ENCODE measurements around the gene SLC44A4.

SLC44A4 gene

DNA sequence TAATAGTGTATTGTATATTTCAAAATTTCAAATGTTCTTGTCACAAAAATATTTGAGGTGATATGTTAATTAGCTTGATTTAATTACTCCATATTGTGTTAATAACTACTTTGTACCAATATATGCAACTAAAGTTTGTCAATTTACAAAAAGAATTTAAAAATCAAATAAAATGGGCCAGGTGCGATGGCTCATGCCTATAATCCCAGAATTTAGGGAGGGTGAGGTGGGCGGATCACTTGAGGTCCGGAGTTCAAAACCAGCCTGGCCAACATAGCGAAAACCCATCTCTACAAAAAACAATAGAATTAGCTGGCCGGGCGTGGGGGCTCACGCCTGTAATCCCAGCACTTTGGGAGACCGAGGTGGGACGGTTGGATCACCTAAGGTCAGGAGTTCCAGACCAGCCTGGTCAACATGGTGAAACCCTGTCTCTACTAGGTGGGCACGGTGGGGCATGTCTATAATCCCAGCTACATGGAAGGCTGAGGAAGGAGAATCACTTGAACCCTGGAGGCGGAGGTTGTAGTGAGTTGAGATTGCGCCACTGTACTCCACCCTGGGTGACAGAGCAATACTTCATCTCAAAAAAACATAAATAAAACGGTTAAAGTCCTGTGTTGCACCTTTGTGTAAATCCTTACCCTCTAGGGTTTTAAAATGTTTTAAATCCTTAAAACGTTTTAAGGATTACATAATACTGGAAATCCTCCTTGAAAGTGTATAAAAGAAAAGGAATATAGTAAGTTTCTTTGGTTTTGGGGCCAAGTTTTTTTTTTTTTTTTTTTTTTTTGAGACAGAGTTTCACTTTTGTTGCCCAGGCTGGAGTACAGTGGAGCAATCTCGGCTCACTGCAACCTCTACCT lies 47.2 kb downstream of the SLC44A4 start:
- Histone ChIP-seq H3K27me3 (ENCODE audit: insufficient read depth, low read depth) (no peaks in the 10 kb centered on the region), H2AFZ (ENCODE audit: low read depth) (no peak overlapping the region), H3K9ac (no peak overlapping the region), H3K4me2 (peak overlapping the region; percentile 91), H3K4me1 (ENCODE audit: low read depth, poor library complexity, severe bottlenecking) (peaks cover 20% of the 10 kb centered on the region), H3K36me3 (ENCODE audit: insufficient read depth) (peaks cover 12% of the 10 kb centered on the region; the same call in 1 of the 2 replicates), H3K79me2 (ENCODE audit: insufficient read depth, low read depth) (peaks cover 71% of the 10 kb centered on the region), H3K4me3 (IDR thresholded peaks at IDR 0.05; ENCODE audit: insufficient read depth, low read depth, low read length) (no peak overlapping the region), H3K27ac (no peak overlapping the region; the same call in 1 of the 2 replicates), H4K20me1 (ENCODE audit: insufficient read depth) (peaks cover 2% of the 10 kb centered on the region)
- TF ChIP-seq, protein P1, sequence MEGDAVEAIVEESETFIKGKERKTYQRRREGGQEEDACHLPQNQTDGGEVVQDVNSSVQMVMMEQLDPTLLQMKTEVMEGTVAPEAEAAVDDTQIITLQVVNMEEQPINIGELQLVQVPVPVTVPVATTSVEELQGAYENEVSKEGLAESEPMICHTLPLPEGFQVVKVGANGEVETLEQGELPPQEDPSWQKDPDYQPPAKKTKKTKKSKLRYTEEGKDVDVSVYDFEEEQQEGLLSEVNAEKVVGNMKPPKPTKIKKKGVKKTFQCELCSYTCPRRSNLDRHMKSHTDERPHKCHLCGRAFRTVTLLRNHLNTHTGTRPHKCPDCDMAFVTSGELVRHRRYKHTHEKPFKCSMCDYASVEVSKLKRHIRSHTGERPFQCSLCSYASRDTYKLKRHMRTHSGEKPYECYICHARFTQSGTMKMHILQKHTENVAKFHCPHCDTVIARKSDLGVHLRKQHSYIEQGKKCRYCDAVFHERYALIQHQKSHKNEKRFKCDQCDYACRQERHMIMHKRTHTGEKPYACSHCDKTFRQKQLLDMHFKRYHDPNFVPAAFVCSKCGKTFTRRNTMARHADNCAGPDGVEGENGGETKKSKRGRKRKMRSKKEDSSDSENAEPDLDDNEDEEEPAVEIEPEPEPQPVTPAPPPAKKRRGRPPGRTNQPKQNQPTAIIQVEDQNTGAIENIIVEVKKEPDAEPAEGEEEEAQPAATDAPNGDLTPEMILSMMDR (conservative IDR thresholded peaks at IDR 0.05; ENCODE audit: low read depth, low read length): no peak

DNA sequence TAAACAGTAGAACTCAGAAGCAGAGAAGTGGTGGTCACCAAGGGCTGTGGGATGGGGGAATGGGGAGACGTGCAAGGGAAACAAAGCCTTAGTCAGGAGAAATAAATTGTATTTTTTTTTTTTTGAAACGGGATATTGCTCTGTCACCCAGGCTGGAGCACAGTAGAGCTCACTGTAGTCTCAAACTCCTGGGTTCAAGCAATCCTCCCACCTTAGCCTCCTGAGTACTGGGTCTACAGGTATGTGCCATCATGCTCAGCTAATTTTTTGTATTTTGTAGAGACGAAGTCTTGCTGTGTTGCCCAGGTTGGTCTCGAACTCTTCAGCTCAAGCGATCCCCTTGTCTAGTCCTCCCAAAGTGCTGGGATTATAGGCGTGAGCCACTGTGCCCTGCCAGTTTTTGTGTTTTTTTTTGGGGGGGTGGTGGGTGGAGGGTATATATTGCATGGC lies 47.9 kb downstream of the SLC44A4 start:
- Histone ChIP-seq H2AFZ (ENCODE audit: low read depth) (no peak overlapping the region), H3K4me2 (peak overlapping the region; percentile 91), H3K36me3 (ENCODE audit: insufficient read depth) (peaks cover 5% of the 10 kb centered on the region; the same call in 1 of the 2 replicates), H3K27ac (peak overlapping the region; percentile 60; the same call in 1 of the 2 replicates), H3K4me1 (ENCODE audit: low read depth, poor library complexity, severe bottlenecking) (peaks cover 24% of the 10 kb centered on the region), H3K27me3 (ENCODE audit: insufficient read depth, low read depth) (no peaks in the 10 kb centered on the region), H4K20me1 (ENCODE audit: insufficient read depth) (no peaks in the 10 kb centered on the region), H3K4me3 (IDR thresholded peaks at IDR 0.05; ENCODE audit: insufficient read depth, low read depth, low read length) (no peak overlapping the region), H3K79me2 (ENCODE audit: insufficient read depth, low read depth) (peaks cover 70% of the 10 kb centered on the region), H3K9ac (peak overlapping the region; percentile 57; the same call in 1 of the 2 replicates)
- TF ChIP-seq, protein P1 (conservative IDR thresholded peaks at IDR 0.05; ENCODE audit: low read depth, low read length): no peak

DNA sequence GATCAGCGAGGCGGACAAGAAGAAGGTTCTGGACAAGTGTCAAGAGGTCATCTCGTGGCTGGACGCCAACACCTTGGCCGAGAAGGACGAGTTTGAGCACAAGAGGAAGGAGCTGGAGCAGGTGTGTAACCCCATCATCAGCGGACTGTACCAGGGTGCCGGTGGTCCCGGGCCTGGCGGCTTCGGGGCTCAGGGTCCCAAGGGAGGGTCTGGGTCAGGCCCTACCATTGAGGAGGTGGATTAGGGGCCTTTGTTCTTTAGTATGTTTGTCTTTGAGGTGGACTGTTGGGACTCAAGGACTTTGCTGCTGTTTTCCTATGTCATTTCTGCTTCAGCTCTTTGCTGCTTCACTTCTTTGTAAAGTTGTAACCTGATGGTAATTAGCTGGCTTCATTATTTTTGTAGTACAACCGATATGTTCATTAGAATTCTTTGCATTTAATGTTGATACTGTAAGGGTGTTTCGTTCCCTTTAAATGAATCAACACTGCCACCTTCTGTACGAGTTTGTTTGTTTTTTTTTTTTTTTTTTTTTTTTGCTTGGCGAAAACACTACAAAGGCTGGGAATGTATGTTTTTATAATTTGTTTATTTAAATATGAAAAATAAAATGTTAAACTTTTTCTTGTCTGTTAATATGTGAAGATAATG lies 49.0 kb downstream of the SLC44A4 start:
- Histone ChIP-seq H3K9ac (peak overlapping the region; percentile 32; the same call in 1 of the 2 replicates), H3K79me2 (ENCODE audit: insufficient read depth, low read depth) (peaks cover 59% of the 10 kb centered on the region), H4K20me1 (ENCODE audit: insufficient read depth) (no peaks in the 10 kb centered on the region), H3K27ac (peak overlapping the region; percentile 60; the same call in 1 of the 2 replicates), H2AFZ (ENCODE audit: low read depth) (no peak overlapping the region), H3K4me2 (peak overlapping the region; percentile 91; the same call in 1 of the 2 replicates), H3K4me1 (ENCODE audit: low read depth, poor library complexity, severe bottlenecking) (peaks cover 36% of the 10 kb centered on the region), H3K36me3 (ENCODE audit: insufficient read depth) (no peaks in the 10 kb centered on the region), H3K4me3 (IDR thresholded peaks at IDR 0.05; ENCODE audit: insufficient read depth, low read depth, low read length) (no peak overlapping the region), H3K27me3 (ENCODE audit: insufficient read depth, low read depth) (no peaks in the 10 kb centered on the region)
- TF ChIP-seq, protein P1 (conservative IDR thresholded peaks at IDR 0.05; ENCODE audit: low read depth, low read length): peak; percentile 76

DNA sequence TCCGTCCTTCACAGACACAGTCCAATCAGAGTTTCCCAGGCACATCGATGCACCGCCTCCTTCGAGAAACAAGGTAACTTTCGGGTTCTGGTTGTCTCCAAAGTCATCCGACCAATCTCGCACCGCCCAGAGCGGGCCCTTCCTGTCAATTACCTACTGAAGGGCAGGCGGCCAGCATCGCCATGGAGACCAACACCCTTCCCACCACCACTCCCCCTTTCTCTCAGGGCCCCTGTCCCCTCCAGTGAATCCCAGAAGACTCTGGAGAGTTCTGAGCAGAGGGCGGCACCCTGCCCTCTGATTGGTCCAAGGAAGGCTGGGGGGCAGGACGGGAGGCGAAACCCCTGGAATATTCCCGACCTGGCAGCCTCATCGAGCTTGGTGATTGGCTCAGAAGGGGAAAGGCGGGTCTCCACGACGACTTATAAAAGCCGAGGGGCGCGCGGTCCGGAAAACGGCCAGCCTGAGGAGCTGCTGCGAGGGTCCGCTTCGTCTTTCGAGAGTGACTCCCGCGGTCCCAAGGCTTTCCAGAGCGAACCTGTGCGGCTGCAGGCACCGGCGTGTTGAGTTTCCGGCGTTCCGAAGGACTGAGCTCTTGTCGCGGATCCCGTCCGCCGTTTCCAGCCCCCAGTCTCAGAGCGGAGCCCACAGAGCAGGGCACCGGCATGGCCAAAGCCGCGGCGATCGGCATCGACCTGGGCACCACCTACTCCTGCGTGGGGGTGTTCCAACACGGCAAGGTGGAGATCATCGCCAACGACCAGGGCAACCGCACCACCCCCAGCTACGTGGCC lies 51.3 kb downstream of the SLC44A4 start, which contains the start of gene HSPA1B:
Gene HSPA1B, plus strand, starts transcription at position 453 of the 794 bp plus-strand sequence. Its CDS starts 213 bp downstream, at position 666.
- peaks cover 37% of the 10 kb centered on the region for H3K79me2 ChIP-seq (ENCODE audit: insufficient read depth, low read depth)
- no peaks in the 10 kb centered on the region for H4K20me1 ChIP-seq (ENCODE audit: insufficient read depth)
- H3K27me3 ChIP-seq (ENCODE audit: insufficient read depth, low read depth): no peaks in the 10 kb centered on the region
- peak within 1 kb of the TSS; percentile 55; the same call in 1 of the 2 replicates for H3K9ac ChIP-seq
- no peak within 1 kb of the TSS for H3K4me3 ChIP-seq (IDR thresholded peaks at IDR 0.05; ENCODE audit: insufficient read depth, low read depth, low read length)
- no peaks in the 10 kb centered on the region for H3K36me3 ChIP-seq (ENCODE audit: insufficient read depth)
- peak within 1 kb of the TSS; percentile 71 for H3K27ac ChIP-seq
- H3K4me2 ChIP-seq: peak within 1 kb of the TSS; percentile 79
- peak within 1 kb of the TSS; percentile 36 for H2AFZ ChIP-seq (ENCODE audit: low read depth)
- H3K4me1 ChIP-seq (ENCODE audit: low read depth, poor library complexity, severe bottlenecking): peaks cover 48% of the 10 kb centered on the region
- TF ChIP-seq, protein P1 (conservative IDR thresholded peaks at IDR 0.05; ENCODE audit: low read depth, low read length): no peak
